Transverse colon (tissue), 3 donors: Measurements from ENCODE around the gene OGFR.

Experiments used
- CTCF ChIP-seq, 5 experiments: fragments of 200-600 bp in 3 of 5; fragments of 450-650 bp in 2 of 5; sonication (generic) in 3 of 5; IDR thresholded peaks; 1 replicate in 2 of 5; 2 replicates in 3 of 5; pipeline ENCODE4 v1.5.1; 2016 to 2017; ENCODE audit warnings: antibody characterized with exemption in 5 of 5, inconsistent platforms in 3 of 5, mild to moderate bottlenecking in 2 of 5, moderate library complexity in 1 of 5
- POLR2A ChIP-seq: fragments of 450-650 bp; IDR thresholded peaks from one replicate; pipeline ENCODE4 v1.6.1; 2016; ENCODE audit warnings: antibody characterized with exemption, mild to moderate bottlenecking, moderate library complexity

- TF ChIP-seq CTCF (IDR thresholded peaks at IDR 0.05): no peak
- TF ChIP-seq POLR2A: no peak
Measured at GRCh38 chr20:62771396-62772102, 33.1 kb upstream of the OGFR start.
